ENCODE data around the gene SUCLA2.

Gene SUCLA2

DNA sequence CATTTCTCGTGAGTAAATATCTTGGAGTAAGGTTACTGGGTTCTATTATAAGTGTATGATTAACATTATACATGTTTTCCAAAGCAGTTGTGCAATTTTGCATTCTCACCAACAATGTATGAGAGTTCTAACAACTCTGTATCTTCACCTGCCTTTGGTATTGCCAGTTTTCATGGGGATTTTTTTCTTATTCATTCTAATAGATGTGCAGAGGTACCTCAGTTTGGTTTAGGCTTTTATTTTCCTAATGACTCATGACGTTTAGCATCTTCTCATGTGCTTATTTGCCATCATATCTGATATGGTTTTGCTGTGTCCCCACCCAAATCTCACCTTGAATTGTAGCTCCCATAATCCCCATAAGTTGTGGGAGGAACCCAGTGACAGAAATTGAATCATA, 28.8 kb upstream of the SUCLA2 start:
- TF ChIP-seq, protein P1, sequence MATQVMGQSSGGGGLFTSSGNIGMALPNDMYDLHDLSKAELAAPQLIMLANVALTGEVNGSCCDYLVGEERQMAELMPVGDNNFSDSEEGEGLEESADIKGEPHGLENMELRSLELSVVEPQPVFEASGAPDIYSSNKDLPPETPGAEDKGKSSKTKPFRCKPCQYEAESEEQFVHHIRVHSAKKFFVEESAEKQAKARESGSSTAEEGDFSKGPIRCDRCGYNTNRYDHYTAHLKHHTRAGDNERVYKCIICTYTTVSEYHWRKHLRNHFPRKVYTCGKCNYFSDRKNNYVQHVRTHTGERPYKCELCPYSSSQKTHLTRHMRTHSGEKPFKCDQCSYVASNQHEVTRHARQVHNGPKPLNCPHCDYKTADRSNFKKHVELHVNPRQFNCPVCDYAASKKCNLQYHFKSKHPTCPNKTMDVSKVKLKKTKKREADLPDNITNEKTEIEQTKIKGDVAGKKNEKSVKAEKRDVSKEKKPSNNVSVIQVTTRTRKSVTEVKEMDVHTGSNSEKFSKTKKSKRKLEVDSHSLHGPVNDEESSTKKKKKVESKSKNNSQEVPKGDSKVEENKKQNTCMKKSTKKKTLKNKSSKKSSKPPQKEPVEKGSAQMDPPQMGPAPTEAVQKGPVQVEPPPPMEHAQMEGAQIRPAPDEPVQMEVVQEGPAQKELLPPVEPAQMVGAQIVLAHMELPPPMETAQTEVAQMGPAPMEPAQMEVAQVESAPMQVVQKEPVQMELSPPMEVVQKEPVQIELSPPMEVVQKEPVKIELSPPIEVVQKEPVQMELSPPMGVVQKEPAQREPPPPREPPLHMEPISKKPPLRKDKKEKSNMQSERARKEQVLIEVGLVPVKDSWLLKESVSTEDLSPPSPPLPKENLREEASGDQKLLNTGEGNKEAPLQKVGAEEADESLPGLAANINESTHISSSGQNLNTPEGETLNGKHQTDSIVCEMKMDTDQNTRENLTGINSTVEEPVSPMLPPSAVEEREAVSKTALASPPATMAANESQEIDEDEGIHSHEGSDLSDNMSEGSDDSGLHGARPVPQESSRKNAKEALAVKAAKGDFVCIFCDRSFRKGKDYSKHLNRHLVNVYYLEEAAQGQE (IDR thresholded peaks at IDR 0.05; ENCODE audit: low read depth) = no peak
- TF ChIP-seq RAD21 (IDR thresholded peaks at IDR 0.05; ENCODE audit: low read depth) (no peak), EP300 (IDR thresholded peaks at IDR 0.05; ENCODE audit: borderline replicate concordance) (no peak), FOXM1 (IDR thresholded peaks at IDR 0.05; ENCODE audit: borderline replicate concordance, low read depth) (no peak), TAF1 (IDR thresholded peaks at IDR 0.05; ENCODE audit: low read depth) (no peak), YY1 (IDR thresholded peaks at IDR 0.05; ENCODE audit: low read depth) (no peak)

DNA sequence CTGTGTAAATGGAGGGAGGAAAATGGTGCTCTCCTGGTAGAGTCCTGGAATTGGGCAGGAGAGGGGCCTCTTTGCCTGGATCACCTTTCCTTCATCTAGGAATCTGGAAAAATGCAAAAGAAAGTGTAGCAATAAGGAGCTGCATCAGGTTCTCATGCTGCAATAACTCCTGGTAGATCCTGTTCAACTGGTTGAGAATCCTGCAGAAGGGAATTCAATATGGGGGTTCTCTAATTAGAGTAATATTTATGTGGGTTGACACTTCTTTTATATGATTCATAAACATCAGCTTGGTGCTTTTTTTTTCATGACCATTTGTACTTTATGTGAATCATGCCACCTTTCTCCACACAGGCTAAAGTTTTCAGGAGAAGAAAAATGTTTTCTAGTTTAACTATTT, 27.0 kb upstream of the SUCLA2 start:
- TF ChIP-seq, protein P2, sequence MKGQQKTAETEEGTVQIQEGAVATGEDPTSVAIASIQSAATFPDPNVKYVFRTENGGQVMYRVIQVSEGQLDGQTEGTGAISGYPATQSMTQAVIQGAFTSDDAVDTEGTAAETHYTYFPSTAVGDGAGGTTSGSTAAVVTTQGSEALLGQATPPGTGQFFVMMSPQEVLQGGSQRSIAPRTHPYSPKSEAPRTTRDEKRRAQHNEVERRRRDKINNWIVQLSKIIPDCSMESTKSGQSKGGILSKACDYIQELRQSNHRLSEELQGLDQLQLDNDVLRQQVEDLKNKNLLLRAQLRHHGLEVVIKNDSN (IDR thresholded peaks at IDR 0.05) = no peak
- no peak for TF ChIP-seq TEAD4 (IDR thresholded peaks at IDR 0.05)
- TF ChIP-seq, protein P3, sequence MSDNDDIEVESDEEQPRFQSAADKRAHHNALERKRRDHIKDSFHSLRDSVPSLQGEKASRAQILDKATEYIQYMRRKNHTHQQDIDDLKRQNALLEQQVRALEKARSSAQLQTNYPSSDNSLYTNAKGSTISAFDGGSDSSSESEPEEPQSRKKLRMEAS (IDR thresholded peaks at IDR 0.05) = no peak
- no peak for TF ChIP-seq TCF12 (IDR thresholded peaks at IDR 0.05; ENCODE audit: low read depth)
- TF ChIP-seq, protein P1 (IDR thresholded peaks at IDR 0.05; ENCODE audit: low read depth) = no peak
- no peak for TF ChIP-seq ZBTB7A (IDR thresholded peaks at IDR 0.05; ENCODE audit: low read depth)
- TF ChIP-seq EGR1 (IDR thresholded peaks at IDR 0.05) = no peak
- TF ChIP-seq FOXM1 (IDR thresholded peaks at IDR 0.05; ENCODE audit: borderline replicate concordance, low read depth) = no peak
- TF ChIP-seq CREB1 (IDR thresholded peaks at IDR 0.05; ENCODE audit: low read depth) = no peak
- TF ChIP-seq TAF1 (IDR thresholded peaks at IDR 0.05; ENCODE audit: low read depth) = no peak
- TF ChIP-seq YY1 (IDR thresholded peaks at IDR 0.05; ENCODE audit: low read depth) = no peak
- no peak for TF ChIP-seq EP300 (IDR thresholded peaks at IDR 0.05; ENCODE audit: borderline replicate concordance)
- no peak for TF ChIP-seq RAD21 (IDR thresholded peaks at IDR 0.05; ENCODE audit: low read depth)

DNA sequence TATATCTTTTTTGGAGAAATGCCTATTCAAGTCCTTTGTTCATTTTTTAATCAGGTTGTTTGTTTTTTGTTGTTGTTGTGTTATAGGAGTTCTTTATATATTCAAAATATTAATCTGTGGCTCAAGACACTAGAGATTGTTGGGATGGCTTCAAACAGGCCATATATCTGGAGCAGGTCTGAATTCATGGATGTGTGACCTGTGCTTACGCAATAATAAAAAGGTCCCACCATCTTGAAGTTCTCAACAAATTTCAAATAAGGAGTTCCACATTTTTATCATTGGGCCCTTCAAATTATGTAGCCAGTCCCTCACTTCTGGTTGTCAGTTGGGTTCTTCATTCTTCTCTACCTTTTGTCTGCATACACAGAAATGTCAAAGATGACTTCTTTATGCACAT, 18.7 kb upstream of the SUCLA2 start:
- TF ChIP-seq TAF1 (IDR thresholded peaks at IDR 0.05; ENCODE audit: low read depth) (no peak), CEBPB (IDR thresholded peaks at IDR 0.05) (no peak; the same call in 1 of the 2 replicates), RAD21 (IDR thresholded peaks at IDR 0.05; ENCODE audit: low read depth) (no peak), EP300 (IDR thresholded peaks at IDR 0.05; ENCODE audit: borderline replicate concordance) (no peak), YY1 (IDR thresholded peaks at IDR 0.05; ENCODE audit: low read depth) (no peak), ZBTB7A (IDR thresholded peaks at IDR 0.05; ENCODE audit: low read depth) (no peak), FOXM1 (IDR thresholded peaks at IDR 0.05; ENCODE audit: borderline replicate concordance, low read depth) (no peak), EGR1 (IDR thresholded peaks at IDR 0.05) (no peak)
- TF ChIP-seq, protein P1 (IDR thresholded peaks at IDR 0.05; ENCODE audit: low read depth) = no peak
- TF ChIP-seq, protein P2 (IDR thresholded peaks at IDR 0.05) = no peak
- TF ChIP-seq, protein P3 (IDR thresholded peaks at IDR 0.05) = no peak

DNA sequence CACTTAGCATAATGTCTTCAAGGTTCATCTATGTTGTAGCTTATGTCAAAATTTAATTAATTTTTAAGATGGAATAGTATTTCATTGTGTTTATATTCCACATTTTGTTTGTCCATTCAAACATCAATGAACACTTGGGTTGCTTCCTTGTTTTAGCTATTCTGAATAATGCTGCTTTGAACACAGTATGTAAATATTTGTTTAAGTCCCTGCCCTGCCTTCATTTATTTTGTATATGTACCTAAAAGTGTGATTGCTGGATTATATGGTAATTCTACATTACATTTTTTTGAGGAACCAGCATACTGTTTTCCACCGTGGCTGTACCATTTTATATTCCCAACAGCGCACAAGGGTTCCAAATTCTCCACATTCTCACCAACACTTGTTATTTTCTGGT, 17.6 kb upstream of the SUCLA2 start:
- TF ChIP-seq FOXM1 (IDR thresholded peaks at IDR 0.05; ENCODE audit: borderline replicate concordance, low read depth) (no peak), EP300 (IDR thresholded peaks at IDR 0.05; ENCODE audit: borderline replicate concordance) (no peak), ZBTB7A (IDR thresholded peaks at IDR 0.05; ENCODE audit: low read depth) (no peak), EGR1 (IDR thresholded peaks at IDR 0.05) (no peak), CEBPB (IDR thresholded peaks at IDR 0.05) (no peak), TAF1 (IDR thresholded peaks at IDR 0.05; ENCODE audit: low read depth) (no peak), TCF12 (IDR thresholded peaks at IDR 0.05; ENCODE audit: low read depth) (no peak), YY1 (IDR thresholded peaks at IDR 0.05; ENCODE audit: low read depth) (no peak), RAD21 (IDR thresholded peaks at IDR 0.05; ENCODE audit: low read depth) (no peak), TEAD4 (IDR thresholded peaks at IDR 0.05) (no peak), NFIC (IDR thresholded peaks at IDR 0.05) (no peak), CREB1 (IDR thresholded peaks at IDR 0.05; ENCODE audit: low read depth) (no peak)
- TF ChIP-seq, protein P3 (IDR thresholded peaks at IDR 0.05) = no peak
- TF ChIP-seq, protein P2 (IDR thresholded peaks at IDR 0.05) = no peak
- TF ChIP-seq, protein P1 (IDR thresholded peaks at IDR 0.05; ENCODE audit: low read depth) = no peak

Measured in Ishikawa (cell line).